Neural crest cell (in vitro differentiated cells): ENCODE measurements around the gene IVL. TPM values are rescaled to one million over a fixed set of nuclear protein-coding genes. Genes with fewer than 3 reads are reported as not detected.

Source experiments
- DNase-seq: peaks from one replicate; pipeline ENCODE4 v3.0.0; 2021; ENCODE audit warnings: low read depth, mixed read lengths, low spot score
- H3K27ac Mint-ChIP-seq: one replicate; pipeline ENCODE4 v1.8.0; 2021; ENCODE audit warnings: mild to moderate bottlenecking, mixed read lengths; ENCODE audit not compliant: unreplicated experiment
- H3K27me3 Mint-ChIP-seq: 2 replicates; pipeline ENCODE4 v1.8.0; 2021; ENCODE audit warnings: low read depth, mild to moderate bottlenecking, mixed read lengths
- H3K36me3 Mint-ChIP-seq: 2 replicates; pipeline ENCODE4 v1.8.0; 2021; ENCODE audit warnings: low read depth, mild to moderate bottlenecking, mixed read lengths
- H3K4me1 Mint-ChIP-seq: 2 replicates; pipeline ENCODE4 v1.8.0; 2021; ENCODE audit warnings: mixed read lengths
- H3K4me3 Mint-ChIP-seq: one replicate; pipeline ENCODE4 v1.8.0; 2021; ENCODE audit warnings: mild to moderate bottlenecking, mixed read lengths
- H3K9me3 Mint-ChIP-seq: 2 replicates; pipeline ENCODE4 v1.8.0; 2021; ENCODE audit warnings: mixed read lengths
- total RNA-seq: library from RNA; stranded (reverse); gene quantifications from 2 replicates; pipeline ENCODE4 v1.2.1, GENCODE V29; 2021
- TF ChIP-seq, protein P1 (sequence below): fragments of 200-600 bp; sonication (generic); conservative IDR thresholded peaks from 2 replicates; pipeline ENCODE4 v1.5.0; 2021; ENCODE audit warnings: antibody characterized with exemption, mild to moderate bottlenecking

The IVL gene
- total RNA-seq, 1 donor from 2014 or later = not detected

DNA sequence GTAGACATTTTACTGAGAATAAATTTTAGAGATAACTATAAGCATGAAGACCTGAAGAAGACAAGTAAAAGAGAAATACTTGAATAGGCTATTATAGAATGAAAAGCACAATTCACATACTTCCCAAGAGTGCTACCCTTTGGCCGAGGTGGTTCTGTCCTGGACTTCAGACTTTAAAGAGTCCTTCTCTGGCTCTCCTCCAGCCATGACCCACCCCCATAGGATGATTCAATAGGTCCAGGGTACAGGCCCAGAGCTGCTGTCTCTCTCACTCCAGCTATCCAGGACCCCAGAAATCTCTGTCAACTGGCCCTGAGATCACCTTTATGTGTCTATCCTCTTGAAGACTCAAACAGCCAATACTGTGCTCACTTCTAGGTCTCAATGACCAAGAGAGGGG is 31.5 kb upstream of the IVL start:
- Mint-ChIP-seq H3K36me3 (no peaks in the 10 kb centered on the region), H3K27me3 (no peaks in the 10 kb centered on the region), H3K4me3 (no peak overlapping the region), H3K9me3 (peaks cover 9% of the 10 kb centered on the region), H3K27ac (no peak overlapping the region), H3K4me1 (no peaks in the 10 kb centered on the region)
- DNase-seq = no peak
- TF ChIP-seq, protein P1, sequence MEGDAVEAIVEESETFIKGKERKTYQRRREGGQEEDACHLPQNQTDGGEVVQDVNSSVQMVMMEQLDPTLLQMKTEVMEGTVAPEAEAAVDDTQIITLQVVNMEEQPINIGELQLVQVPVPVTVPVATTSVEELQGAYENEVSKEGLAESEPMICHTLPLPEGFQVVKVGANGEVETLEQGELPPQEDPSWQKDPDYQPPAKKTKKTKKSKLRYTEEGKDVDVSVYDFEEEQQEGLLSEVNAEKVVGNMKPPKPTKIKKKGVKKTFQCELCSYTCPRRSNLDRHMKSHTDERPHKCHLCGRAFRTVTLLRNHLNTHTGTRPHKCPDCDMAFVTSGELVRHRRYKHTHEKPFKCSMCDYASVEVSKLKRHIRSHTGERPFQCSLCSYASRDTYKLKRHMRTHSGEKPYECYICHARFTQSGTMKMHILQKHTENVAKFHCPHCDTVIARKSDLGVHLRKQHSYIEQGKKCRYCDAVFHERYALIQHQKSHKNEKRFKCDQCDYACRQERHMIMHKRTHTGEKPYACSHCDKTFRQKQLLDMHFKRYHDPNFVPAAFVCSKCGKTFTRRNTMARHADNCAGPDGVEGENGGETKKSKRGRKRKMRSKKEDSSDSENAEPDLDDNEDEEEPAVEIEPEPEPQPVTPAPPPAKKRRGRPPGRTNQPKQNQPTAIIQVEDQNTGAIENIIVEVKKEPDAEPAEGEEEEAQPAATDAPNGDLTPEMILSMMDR = no peak

- Mint-ChIP-seq H3K4me3 (no peak within 1 kb of the TSS), H3K27me3 (no peaks in the 10 kb centered on the region), H3K36me3 (no peaks in the 10 kb centered on the region), H3K27ac (no peak within 1 kb of the TSS), H3K4me1 (no peaks in the 10 kb centered on the region), H3K9me3 (peaks cover 9% of the 10 kb centered on the region)
- TF ChIP-seq, protein P1 = peak; percentile 18
- DNase-seq = no peak
These were observed 30.3 kb upstream of the IVL start, which contains the start of gene SMCP for GRCh38 chr1:152878042-152878441. SMCP (plus strand) TSS chr1:152878322; CDS start chr1:152884423, 6,101 bp downstream.

GRCh38 chr1:152879559-152880198 is 28.7 kb upstream of the IVL start:
- DNase-seq = no peak
- no peaks in the 10 kb centered on the region for H3K36me3 Mint-ChIP-seq
- no peaks in the 10 kb centered on the region for H3K4me1 Mint-ChIP-seq
- TF ChIP-seq, protein P1 = no peak
- peaks cover 9% of the 10 kb centered on the region for H3K9me3 Mint-ChIP-seq
- no peaks in the 10 kb centered on the region for H3K27me3 Mint-ChIP-seq
- H3K4me3 Mint-ChIP-seq = no peak overlapping the region
- H3K27ac Mint-ChIP-seq = no peak overlapping the region

DNA sequence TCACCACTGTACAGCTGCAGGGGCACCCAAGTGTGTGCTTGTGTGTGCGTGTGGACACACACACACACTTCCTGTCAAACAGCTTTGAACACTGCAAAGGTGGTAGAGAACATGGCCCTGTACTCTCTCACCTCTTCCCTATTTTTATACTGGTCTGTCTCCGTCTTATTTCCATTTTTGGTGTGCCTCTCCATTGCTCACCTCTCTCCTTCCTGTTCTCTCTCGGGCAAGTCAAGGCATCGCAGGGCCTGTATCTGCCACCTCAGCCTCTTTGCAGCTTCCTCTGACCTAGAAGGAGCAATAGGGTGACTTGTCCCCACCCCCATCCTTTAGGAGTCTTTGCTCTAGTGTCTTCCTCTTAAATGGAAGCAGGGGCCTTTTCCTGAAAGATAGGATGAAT is 28.0 kb upstream of the IVL start:
- Mint-ChIP-seq H3K27me3 (no peaks in the 10 kb centered on the region), H3K36me3 (no peaks in the 10 kb centered on the region), H3K4me3 (no peak overlapping the region), H3K27ac (no peak overlapping the region), H3K4me1 (no peaks in the 10 kb centered on the region), H3K9me3 (peaks cover 9% of the 10 kb centered on the region)
- TF ChIP-seq, protein P1 = no peak
- no peak for DNase-seq

- Mint-ChIP-seq H3K36me3 (no peaks in the 10 kb centered on the region), H3K4me1 (no peaks in the 10 kb centered on the region), H3K9me3 (peaks cover 9% of the 10 kb centered on the region), H3K27me3 (no peaks in the 10 kb centered on the region), H3K4me3 (no peak overlapping the region), H3K27ac (no peak overlapping the region)
- DNase-seq = no peak
- TF ChIP-seq, protein P1 = no peak
These were observed 27.4 kb upstream of the IVL start for GRCh38 chr1:152880907-152881306.
